Esophagus muscularis mucosa (tissue), 4 donors: ENCODE results near the gene TP53RK. TPM values are rescaled to one million over a fixed set of nuclear protein-coding genes. Genes with fewer than 3 reads are reported as not detected.

Experiments
- DNase-seq: peaks from one replicate; pipeline ENCODE4 v3.0.0-alpha.2; 2017; ENCODE audit errors: extremely low spot score
- H3K27ac ChIP-seq, 4 donors: fragments of 200-600 bp; sonication (generic); replicated peaks in 1 of 4; 1 replicate in 3 of 4; 2 replicates in 1 of 4; pipeline ENCODE4 v1.5.1; 2016 to 2019; ENCODE audit warnings: mild to moderate bottlenecking in 1 of 4
- H3K27me3 ChIP-seq, 4 donors: fragments of 200-600 bp; sonication (generic); one replicate each; pipeline versions ENCODE4 v1.5.1 to v1.6.0; 2016 to 2019
- H3K36me3 ChIP-seq, 4 donors: fragments of 200-600 bp; sonication (generic); one replicate each; pipeline ENCODE4 v1.5.1; 2016 to 2019
- H3K4me1 ChIP-seq, 4 donors: fragments of 200-600 bp; sonication (generic); one replicate each; pipeline ENCODE4 v1.5.1; 2016 to 2019
- H3K4me3 ChIP-seq, 4 donors: fragments of 200-600 bp; sonication (generic); 1 replicate in 2 of 4; 2 replicates in 2 of 4; pipeline ENCODE4 v1.5.1; 2016 to 2019; ENCODE audit warnings: mild to moderate bottlenecking in 4 of 4, moderate library complexity in 1 of 4
- H3K9me3 ChIP-seq, 4 donors: fragments of 200-600 bp; sonication (generic); 1 replicate in 3 of 4; 2 replicates in 1 of 4; pipeline ENCODE4 v1.5.1; 2016 to 2019
- CTCF ChIP-seq, 3 experiments: fragments of 200-600 bp in 2 of 3; fragments of 450-650 bp in 1 of 3; sonication (generic) in 2 of 3; IDR thresholded peaks; one replicate each; pipeline ENCODE4 v1.5.1; 2017 to 2019; ENCODE audit warnings: antibody characterized with exemption in 3 of 3, mild to moderate bottlenecking in 2 of 3, moderate library complexity in 1 of 3
- EP300 ChIP-seq: sonication (generic); formaldehyde crosslinking; IDR thresholded peaks from one replicate; pipeline ENCODE4 v1.6.1; 2017; ENCODE audit warnings: antibody characterized with exemption
- POLR2A ChIP-seq: fragments of 450-650 bp; IDR thresholded peaks from one replicate; pipeline ENCODE4 v1.6.1; 2017; ENCODE audit warnings: antibody characterized with exemption, moderate library complexity, mild to moderate bottlenecking, low read depth
- POLR2AphosphoS5 ChIP-seq, 2 donors: sonication (generic); formaldehyde crosslinking; IDR thresholded peaks; one replicate each; pipeline ENCODE4 v1.6.1; 2017; ENCODE audit warnings: antibody characterized with exemption in 2 of 2
- WGBS: methylation state at CpG from one replicate; pipeline ENCODE4 v1.1.5; 2018; 5-methylcytosine and 5-hydroxymethylcytosine counted together
- intact Hi-C: fragments of 100-400 bp; cut with DNase I; formaldehyde crosslinking; loops from one replicate; pipeline ENCODE4 v1.15.1; 2023
- total RNA-seq, 4 donors: library from RNA; depleted of rRNA; stranded (reverse); fragments of >200 nt; gene quantifications; one replicate each; pipeline versions ENCODE4 v1.1.0 to v1.2.1, GENCODE V29; 2016

TP53RK gene
- total RNA-seq, 4 donors from 2014 or later = 19.9 to 22.2 (median 21.0) TPM

GRCh38 chr20:46698788-46699187 lies 9.5 kb upstream of the TP53RK start:
- no peak for DNase-seq
- Histone ChIP-seq H3K36me3 (no peaks in the 10 kb centered on the region), H3K9me3 (no peaks in the 10 kb centered on the region), H3K4me1 (no peaks in the 10 kb centered on the region), H3K4me3 (no peak overlapping the region), H3K27ac (no peak overlapping the region), H3K27me3 (peaks cover 0 to 14% (median 0%) of the 10 kb centered on the region in 4 donors)
- intact Hi-C loops = no loop called here
- TF ChIP-seq EP300 = no peak
- TF ChIP-seq POLR2AphosphoS5 (IDR thresholded peaks at IDR 0.05) = no peak
- TF ChIP-seq CTCF (IDR thresholded peaks at IDR 0.05) = no peak
- TF ChIP-seq POLR2A = no peak
- 89% methylated on average over 2 of the region's 2 CpGs for WGBS

GRCh38 chr20:46696791-46697279 lies 7.6 kb upstream of the TP53RK start:
- H3K9me3 ChIP-seq = no peaks in the 10 kb centered on the region
- no peak for TF ChIP-seq EP300
- TF ChIP-seq POLR2AphosphoS5 (IDR thresholded peaks at IDR 0.05) = no peak
- TF ChIP-seq CTCF (IDR thresholded peaks at IDR 0.05) = no peak
- TF ChIP-seq POLR2A = no peak
- DNase-seq = no peak
- H3K27me3 ChIP-seq = peaks cover 0 to 14% (median 0%) of the 10 kb centered on the region in 4 donors
- H3K4me1 ChIP-seq = no peaks in the 10 kb centered on the region
- no peak overlapping the region for H3K4me3 ChIP-seq
- WGBS = 80% methylated on average over 3 of the region's 3 CpGs
- H3K27ac ChIP-seq = no peak overlapping the region
- intact Hi-C loops = no loop called here
- no peaks in the 10 kb centered on the region for H3K36me3 ChIP-seq

- H3K27me3 ChIP-seq = peaks cover 0 to 14% (median 0%) of the 10 kb centered on the region in 4 donors
- H3K27ac ChIP-seq = no peak overlapping the region
- H3K9me3 ChIP-seq = no peaks in the 10 kb centered on the region
- no peaks in the 10 kb centered on the region for H3K4me1 ChIP-seq
- no peaks in the 10 kb centered on the region for H3K36me3 ChIP-seq
- no peak for DNase-seq
- intact Hi-C loops = no loop called here
- TF ChIP-seq CTCF (IDR thresholded peaks at IDR 0.05) (no peak), POLR2AphosphoS5 (IDR thresholded peaks at IDR 0.05) (no peak), EP300 (no peak), POLR2A (no peak)
- no peak overlapping the region for H3K4me3 ChIP-seq
- 47% methylated on average over 3 of the region's 3 CpGs for WGBS
Observed at GRCh38 chr20:46695892-46696291, 6.6 kb upstream of the TP53RK start.

GRCh38 chr20:46694484-46694883 lies 5.2 kb upstream of the TP53RK start:
- Histone ChIP-seq H3K4me1 (peaks cover 0 to 6% (median 6%) of the 10 kb centered on the region in 4 donors), H3K27me3 (peaks cover 0 to under 1% (median 0%) of the 10 kb centered on the region in 4 donors), H3K4me3 (no peak overlapping the region), H3K36me3 (no peaks in the 10 kb centered on the region), H3K27ac (no peak overlapping the region), H3K9me3 (no peaks in the 10 kb centered on the region)
- intact Hi-C loops = no loop called here
- WGBS = 49% methylated on average over 2 of the region's 2 CpGs
- no peak for DNase-seq
- no peak for TF ChIP-seq CTCF (IDR thresholded peaks at IDR 0.05)
- TF ChIP-seq POLR2A = no peak
- TF ChIP-seq EP300 = no peak
- no peak for TF ChIP-seq POLR2AphosphoS5 (IDR thresholded peaks at IDR 0.05)

GRCh38 chr20:46691196-46691595 lies 2.0 kb upstream of the TP53RK start:
- TF ChIP-seq POLR2A (no peak), POLR2AphosphoS5 (IDR thresholded peaks at IDR 0.05) (no peak), CTCF (IDR thresholded peaks at IDR 0.05) (no peak), EP300 (no peak)
- Histone ChIP-seq H3K27me3 (no peaks in the 10 kb centered on the region), H3K36me3 (peaks cover 0 to 9% (median 8%) of the 10 kb centered on the region in 4 donors), H3K9me3 (no peaks in the 10 kb centered on the region), H3K4me3 (no peak overlapping the region), H3K27ac (no peak overlapping the region), H3K4me1 (peaks cover 19 to 31% (median 28%) of the 10 kb centered on the region in 4 donors)
- no peak for DNase-seq
- intact Hi-C loops = no loop called here
- 80% methylated on average over 4 of the region's 4 CpGs for WGBS
